GM12878 (cell line): ENCODE measurements around the gene PRRC2C. TPM values are rescaled to one million over a fixed set of nuclear protein-coding genes. Genes with fewer than 3 reads are reported as not detected.
A peak's percentile ranks its signal among the peaks of the same experiment; 100 is the strongest.

Source experiments
- ATAC-seq: fragments of 200-7000 bp; cut with Tn5 transposase; 3 replicates; pipeline ENCODE4 v1.9.1; 2020; ENCODE audit warnings: mild to moderate bottlenecking, moderate library complexity
- BruUV-seq: library from RNA; stranded (reverse); fragments of 400-500 nt; replicated peaks from 2 replicates; lab custom pipeline; 2021; lab: Mats Ljungman, UMichigan
- CTCF ChIA-PET: fragments of 300-600 bp; sonication (Branson Sonifier 250); formaldehyde crosslinking; extraction: SDS; loops from one replicate; lab custom pipeline; 2021; ENCODE audit warnings: inconsistent platforms; lab: Yijun Ruan, JAX
- POLR2A ChIA-PET: fragments of 350-600 bp; formaldehyde crosslinking; extraction: SDS; loops from one replicate; lab custom pipeline; 2021; ENCODE audit warnings: inconsistent platforms; lab: Charles Lee
- RAD21 ChIA-PET: fragments of 300-600 bp; sonication (Branson Sonifier 250); formaldehyde crosslinking; loops from one replicate; lab custom pipeline; 2023; ENCODE audit warnings: antibody characterized with exemption; ENCODE audit not compliant: unreplicated experiment; lab: Charles Lee
- SMC1A ChIA-PET: fragments of 300-600 bp; sonication (Branson Sonifier 250); formaldehyde crosslinking; loops from one replicate; lab custom pipeline; 2023; ENCODE audit not compliant: unreplicated experiment, uncharacterized antibody; lab: Charles Lee
- DNase-seq: peaks from one replicate; pipeline ENCODE4 v3.0.0-alpha.2; 2011; ENCODE audit warnings: low read depth, low spot score
- FAIRE-seq: peaks from 3 replicates; lab custom pipeline; 2011; peaks lifted over from hg19 to GRCh38; lab: Jason Lieb, UNC
- H2AFZ ChIP-seq: 2 replicates; pipeline ENCODE4 v1.6.0; 2011; ENCODE audit warnings: low read depth, low read length, control low read depth; ENCODE audit not compliant: control insufficient read depth
- H3K27ac ChIP-seq: 2 replicates; pipeline ENCODE4 v1.5.1; 2011; ENCODE audit warnings: control low read depth; ENCODE audit not compliant: control insufficient read depth, insufficient read depth
- H3K27me3 ChIP-seq, 2 experiments: replicated peaks in 1 of 2; 2 replicates each; pipeline versions ENCODE4 v1.6.0 to v1.6.1; 2011; ENCODE audit warnings: low read length in 1 of 2; ENCODE audit not compliant: control insufficient read depth in 2 of 2, insufficient read depth in 2 of 2
- H3K36me3 ChIP-seq, 2 experiments: 2 replicates each; pipeline ENCODE4 v1.5.1; 2011; ENCODE audit warnings: low read length in 1 of 2; ENCODE audit not compliant: control insufficient read depth in 2 of 2, insufficient read depth in 2 of 2
- H3K4me1 ChIP-seq: 2 replicates; pipeline ENCODE4 v1.6.1; 2011; ENCODE audit warnings: mild to moderate bottlenecking, low read length, moderate library complexity, mixed read lengths; ENCODE audit not compliant: control insufficient read depth, insufficient read depth
- H3K4me2 ChIP-seq: 2 replicates; pipeline ENCODE4 v1.6.0; 2011; ENCODE audit warnings: control low read depth; ENCODE audit not compliant: control insufficient read depth, insufficient read depth
- H3K4me3 ChIP-seq: fragments of 200-600 bp; sonication (generic); 2 replicates; pipeline ENCODE4 v1.5.1; 2016
- H3K79me2 ChIP-seq: 2 replicates; pipeline ENCODE4 v1.6.0; 2011; ENCODE audit warnings: low read length; ENCODE audit not compliant: control insufficient read depth, insufficient read depth
- H3K9ac ChIP-seq: 2 replicates; pipeline ENCODE4 v1.8.0; 2011; ENCODE audit warnings: low read length, control low read depth, mixed read lengths; ENCODE audit not compliant: control insufficient read depth, insufficient read depth
- H3K9me3 ChIP-seq: replicated peaks from 3 replicates; pipeline ENCODE4 v1.5.1; 2011; ENCODE audit warnings: mild to moderate bottlenecking, low read length; ENCODE audit not compliant: control insufficient read depth, insufficient read depth
- H4K20me1 ChIP-seq: 2 replicates; pipeline ENCODE4 v1.6.0; 2011; ENCODE audit not compliant: control insufficient read depth, insufficient read depth
- HDAC2 ChIP-seq: fragments of 200-600 bp; sonication (generic); IDR thresholded peaks from 2 replicates; pipeline ENCODE4 v1.6.1; 2017
- TARDBP ChIP-seq: IDR thresholded peaks from 2 replicates; pipeline ENCODE4 v1.6.1; 2016; ENCODE audit warnings: borderline replicate concordance
- ZNF217 ChIP-seq: fragments of 450-650 bp; IDR thresholded peaks from 2 replicates; pipeline ENCODE4 v1.6.1; 2017; ENCODE audit warnings: antibody characterized with exemption, mild to moderate bottlenecking
- in situ Hi-C: fragments of 300-500 bp; cut with MboI; formaldehyde crosslinking; loops from 9 replicates; pipeline ENCODE4 v1.14.3; 2018; ENCODE audit warnings: mixed read lengths
- intact Hi-C: fragments of 100-400 bp; cut with micrococcal nuclease; formaldehyde crosslinking; loops from one replicate; pipeline ENCODE4 v1.14.2; 2022; ENCODE audit not compliant: unreplicated experiment
- polyA plus RNA-seq, 11 experiments: library from polyadenylated mRNA; depleted of rRNA in 4 of 11; unstranded in 6 of 11; stranded (reverse) in 5 of 11; fragments of >200 nt; fragmentation: Nextera tagmentation in 4 of 11; fragmentation: Illumina TruSeq in 1 of 11; extraction: Ambion mirVana in 4 of 11; extraction: Trizol in 1 of 11; gene quantifications; 1 replicate in 1 of 11; 2 replicates in 10 of 11; pipeline versions ENCODE4 v1.2.1 to v1.2.3, GENCODE V29; 2011 to 2016; ENCODE audit warnings: inconsistent platforms in 2 of 11, missing spikeins in 2 of 11, low read depth in 1 of 11
- total RNA-seq, 4 experiments: library from RNA; depleted of rRNA in 3 of 4; stranded (reverse); fragments of >200 nt in 3 of 4; fragmentation: Illumina TruSeq in 1 of 4; extraction: Trizol in 1 of 4; gene quantifications; 2 replicates each; pipeline versions ENCODE4 v1.2.1 to v1.2.3, GENCODE V29; 2013 to 2021
- TF ChIP-seq, protein P1 (sequence below): fragments of 450-650 bp; formaldehyde crosslinking; IDR thresholded peaks from 2 replicates; pipeline ENCODE4 v1.5.0; 2022; ENCODE audit warnings: mild to moderate bottlenecking, missing genetic modification characterization
- TF ChIP-seq, protein P2 (sequence below): fragments of 450-650 bp; formaldehyde crosslinking; IDR thresholded peaks from 2 replicates; pipeline ENCODE4 v1.4.0; 2020; ENCODE audit warnings: mild to moderate bottlenecking, moderate library complexity

Gene PRRC2C
- total and polyA plus RNA-seq, 10 of the 15 experiments (the other 5 are each of a cell fraction or from before 2014, with no cell fraction given) = 53.4 to 182 (median 91.8) TPM

DNA sequence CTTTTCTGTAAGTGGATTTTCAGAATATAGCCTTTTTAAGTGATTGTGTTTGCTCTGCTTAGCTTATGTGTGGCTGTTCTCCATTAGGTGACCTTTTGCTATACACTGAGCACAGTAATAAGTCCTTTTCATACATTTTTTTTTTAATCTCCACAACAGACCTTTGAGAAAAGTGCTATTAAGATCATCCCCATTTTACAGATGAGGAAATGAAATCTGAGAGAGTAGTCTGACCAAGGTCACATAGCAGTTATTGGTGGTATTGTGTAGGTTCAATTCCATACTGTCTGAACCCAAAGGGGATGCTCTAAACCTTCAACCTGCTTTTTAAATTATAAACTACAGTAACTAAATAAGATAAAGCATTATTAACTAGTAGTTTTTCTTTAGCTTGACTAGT lies 1.7 kb downstream of the PRRC2C start:
- SMC1A ChIA-PET = interaction anchor here (0.6 to 4.6 kb wide), 8 partner anchors 13 to 1330 kb away, joined by 3 to 22 read pairs (median 5); no protein-coding TSS in a partner anchor

More for the DNA sequence above, 1.7 kb downstream of the PRRC2C start:
- CTCF ChIA-PET = interaction anchor here (1.0 to 3.7 kb wide), 4 partner anchors 7 to 229 kb away, joined by 3 to 23 read pairs (median 12); no protein-coding TSS in a partner anchor
- H3K9me3 ChIP-seq = no peaks in the 10 kb centered on the region
- ATAC-seq = no peak
- peaks cover 6% of the 10 kb centered on the region for H4K20me1 ChIP-seq
- peak overlapping the region; percentile 84 for H3K4me2 ChIP-seq
- H3K36me3 ChIP-seq = no peaks in the 10 kb centered on the region; a peak in 2 of 4 replicates
- no peak for TF ChIP-seq TARDBP
- TF ChIP-seq HDAC2 = no peak
- no peak for TF ChIP-seq ZNF217
- TF ChIP-seq, protein P1, sequence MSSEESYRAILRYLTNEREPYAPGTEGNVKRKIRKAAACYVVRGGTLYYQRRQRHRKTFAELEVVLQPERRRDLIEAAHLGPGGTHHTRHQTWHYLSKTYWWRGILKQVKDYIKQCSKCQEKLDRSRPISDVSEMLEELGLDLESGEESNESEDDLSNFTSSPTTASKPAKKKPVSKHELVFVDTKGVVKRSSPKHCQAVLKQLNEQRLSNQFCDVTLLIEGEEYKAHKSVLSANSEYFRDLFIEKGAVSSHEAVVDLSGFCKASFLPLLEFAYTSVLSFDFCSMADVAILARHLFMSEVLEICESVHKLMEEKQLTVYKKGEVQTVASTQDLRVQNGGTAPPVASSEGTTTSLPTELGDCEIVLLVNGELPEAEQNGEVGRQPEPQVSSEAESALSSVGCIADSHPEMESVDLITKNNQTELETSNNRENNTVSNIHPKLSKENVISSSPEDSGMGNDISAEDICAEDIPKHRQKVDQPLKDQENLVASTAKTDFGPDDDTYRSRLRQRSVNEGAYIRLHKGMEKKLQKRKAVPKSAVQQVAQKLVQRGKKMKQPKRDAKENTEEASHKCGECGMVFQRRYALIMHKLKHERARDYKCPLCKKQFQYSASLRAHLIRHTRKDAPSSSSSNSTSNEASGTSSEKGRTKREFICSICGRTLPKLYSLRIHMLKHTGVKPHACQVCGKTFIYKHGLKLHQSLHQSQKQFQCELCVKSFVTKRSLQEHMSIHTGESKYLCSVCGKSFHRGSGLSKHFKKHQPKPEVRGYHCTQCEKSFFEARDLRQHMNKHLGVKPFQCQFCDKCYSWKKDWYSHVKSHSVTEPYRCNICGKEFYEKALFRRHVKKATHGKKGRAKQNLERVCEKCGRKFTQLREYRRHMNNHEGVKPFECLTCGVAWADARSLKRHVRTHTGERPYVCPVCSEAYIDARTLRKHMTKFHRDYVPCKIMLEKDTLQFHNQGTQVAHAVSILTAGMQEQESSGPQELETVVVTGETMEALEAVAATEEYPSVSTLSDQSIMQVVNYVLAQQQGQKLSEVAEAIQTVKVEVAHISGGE = no peak
- TF ChIP-seq, protein P2, sequence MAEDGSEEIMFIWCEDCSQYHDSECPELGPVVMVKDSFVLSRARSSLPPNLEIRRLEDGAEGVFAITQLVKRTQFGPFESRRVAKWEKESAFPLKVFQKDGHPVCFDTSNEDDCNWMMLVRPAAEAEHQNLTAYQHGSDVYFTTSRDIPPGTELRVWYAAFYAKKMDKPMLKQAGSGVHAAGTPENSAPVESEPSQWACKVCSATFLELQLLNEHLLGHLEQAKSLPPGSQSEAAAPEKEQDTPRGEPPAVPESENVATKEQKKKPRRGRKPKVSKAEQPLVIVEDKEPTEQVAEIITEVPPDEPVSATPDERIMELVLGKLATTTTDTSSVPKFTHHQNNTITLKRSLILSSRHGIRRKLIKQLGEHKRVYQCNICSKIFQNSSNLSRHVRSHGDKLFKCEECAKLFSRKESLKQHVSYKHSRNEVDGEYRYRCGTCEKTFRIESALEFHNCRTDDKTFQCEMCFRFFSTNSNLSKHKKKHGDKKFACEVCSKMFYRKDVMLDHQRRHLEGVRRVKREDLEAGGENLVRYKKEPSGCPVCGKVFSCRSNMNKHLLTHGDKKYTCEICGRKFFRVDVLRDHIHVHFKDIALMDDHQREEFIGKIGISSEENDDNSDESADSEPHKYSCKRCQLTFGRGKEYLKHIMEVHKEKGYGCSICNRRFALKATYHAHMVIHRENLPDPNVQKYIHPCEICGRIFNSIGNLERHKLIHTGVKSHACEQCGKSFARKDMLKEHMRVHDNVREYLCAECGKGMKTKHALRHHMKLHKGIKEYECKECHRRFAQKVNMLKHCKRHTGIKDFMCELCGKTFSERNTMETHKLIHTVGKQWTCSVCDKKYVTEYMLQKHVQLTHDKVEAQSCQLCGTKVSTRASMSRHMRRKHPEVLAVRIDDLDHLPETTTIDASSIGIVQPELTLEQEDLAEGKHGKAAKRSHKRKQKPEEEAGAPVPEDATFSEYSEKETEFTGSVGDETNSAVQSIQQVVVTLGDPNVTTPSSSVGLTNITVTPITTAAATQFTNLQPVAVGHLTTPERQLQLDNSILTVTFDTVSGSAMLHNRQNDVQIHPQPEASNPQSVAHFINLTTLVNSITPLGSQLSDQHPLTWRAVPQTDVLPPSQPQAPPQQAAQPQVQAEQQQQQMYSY (CRISPR knock-in tag) = no peak
- TF ChIP-seq, all 136 proteins: peak for 0
- peaks cover 69% of the 10 kb centered on the region for H3K79me2 ChIP-seq
- FAIRE-seq = no peak
- H2AFZ ChIP-seq = no peak overlapping the region
- no peaks in the 10 kb centered on the region for H3K27me3 ChIP-seq
- no peak for DNase-seq
- no peaks in the 10 kb centered on the region; the same call in 1 of the 2 replicates for H3K4me1 ChIP-seq
- POLR2A ChIA-PET = interaction anchor here (0.9 kb wide), 1 partner anchor 13 kb away, joined by 3 read pairs; no protein-coding TSS in a partner anchor
- peak overlapping the region; percentile 98; the same call in 1 of the 2 replicates for H3K9ac ChIP-seq
- in situ Hi-C loops (no loop called here), intact Hi-C loops (loop anchor here (5.0 to 10.0 kb wide), 4 partner anchors 228 to 1412 kb away; partner anchors contain the start of genes KIFAP3, SUCO and VAMP4)
- BruUV-seq = no TSS peak
- H3K4me3 ChIP-seq = peak overlapping the region; percentile 90
- RAD21 ChIA-PET = interaction anchor here (0.8 kb wide), 1 partner anchor 354 kb away, joined by 3 read pairs; the partner anchor contains the start of gene DNM3
- no peak overlapping the region for H3K27ac ChIP-seq
